ENCODE measurements around the gene RDH5.

The RDH5 gene

DNA sequence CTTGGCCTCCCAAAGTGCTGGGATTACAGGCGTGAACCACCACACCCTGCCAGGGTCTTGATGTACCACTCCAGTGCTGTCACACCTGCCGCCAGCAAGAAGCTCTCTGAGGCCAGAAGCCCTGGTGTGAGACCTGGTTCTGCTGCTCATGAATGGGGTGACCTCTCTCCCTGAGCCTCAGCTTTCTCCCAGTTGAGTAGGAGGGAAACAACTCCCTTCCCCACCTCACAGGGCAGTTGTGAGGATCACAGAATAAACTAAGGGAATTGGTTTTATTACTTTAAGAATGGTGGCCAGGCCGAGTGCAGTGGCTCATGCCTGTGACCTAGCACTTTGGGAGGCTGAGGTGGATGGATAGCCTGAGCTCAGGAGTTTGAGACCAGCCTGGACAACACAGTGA lies 14.4 kb downstream of the RDH5 start:
- Mint-ChIP-seq H3K27me3 (ENCODE audit: low read depth) (no peaks in the 10 kb centered on the region), H3K4me1 (ENCODE audit: low read depth) (peaks cover 33% of the 10 kb centered on the region), H3K9me3 (no peaks in the 10 kb centered on the region), H3K4me3 (no peak overlapping the region), H3K27ac (no peak overlapping the region), H3K36me3 (ENCODE audit: low read depth) (no peaks in the 10 kb centered on the region)
- no peak for DNase-seq (ENCODE audit: low spot score)

DNA sequence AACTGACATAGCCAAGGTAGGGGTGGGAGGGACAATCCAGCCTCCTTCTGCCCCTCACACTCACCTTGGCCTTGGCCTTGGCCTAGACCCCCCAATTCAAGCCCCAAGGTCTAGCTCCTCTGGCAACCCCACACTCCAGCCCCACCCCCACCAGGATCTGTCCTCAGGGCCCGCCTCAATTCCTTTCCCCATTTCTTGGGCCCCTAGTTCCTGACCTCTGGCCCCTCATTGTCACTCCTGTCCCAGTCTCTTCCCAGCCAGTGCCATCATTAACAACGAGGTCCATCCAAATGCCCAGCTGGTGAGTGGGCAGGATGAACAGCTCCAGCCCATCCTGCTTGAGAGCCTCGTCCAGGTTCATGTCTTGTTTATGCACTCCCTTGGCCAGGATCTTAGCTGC lies 15.9 kb downstream of the RDH5 start:
- Mint-ChIP-seq H3K27me3 (ENCODE audit: low read depth) (no peaks in the 10 kb centered on the region), H3K4me3 (no peak overlapping the region), H3K9me3 (no peaks in the 10 kb centered on the region), H3K27ac (no peak overlapping the region), H3K36me3 (ENCODE audit: low read depth) (no peaks in the 10 kb centered on the region), H3K4me1 (ENCODE audit: low read depth) (peaks cover 23% of the 10 kb centered on the region)
- no peak for DNase-seq (ENCODE audit: low spot score)

DNA sequence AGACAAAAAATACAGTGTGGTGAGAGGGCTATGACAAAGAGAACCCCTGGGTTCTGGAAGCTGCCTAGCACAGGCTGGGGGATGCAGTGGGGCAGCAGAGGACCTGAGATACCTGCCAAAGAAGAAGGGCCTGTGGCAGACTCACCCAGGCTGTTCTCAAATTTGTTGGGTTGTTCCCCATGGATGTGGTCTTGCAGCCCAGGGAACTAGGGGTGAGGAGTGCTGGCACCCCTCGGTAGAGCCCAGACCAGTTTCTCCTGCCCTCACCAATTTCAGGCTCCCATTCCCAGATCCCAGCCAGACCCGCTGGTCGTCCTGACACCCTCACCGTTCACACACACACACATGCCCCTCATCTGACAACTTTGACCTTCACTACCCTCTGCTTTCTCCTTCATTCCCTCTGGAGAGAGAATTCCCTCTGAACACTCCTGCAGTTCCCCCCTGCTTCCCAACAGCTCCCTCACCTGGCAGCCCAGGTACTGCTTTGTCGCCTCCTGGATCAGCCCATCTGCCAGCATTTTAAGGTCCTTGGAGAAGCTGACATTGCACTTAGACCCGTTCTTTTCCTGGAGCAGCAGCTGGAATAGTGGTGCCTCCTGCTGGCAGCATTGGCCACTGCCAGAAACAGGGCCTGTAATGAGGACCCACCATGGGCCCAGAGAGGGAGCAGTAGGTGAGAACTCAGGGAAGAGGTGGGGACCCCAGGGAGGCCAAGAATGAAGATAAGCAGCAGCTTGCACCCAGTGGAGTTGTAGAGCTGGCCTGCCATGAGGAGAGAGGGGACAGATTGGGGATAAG lies 16.8 kb downstream of the RDH5 start:
- Mint-ChIP-seq H3K36me3 (ENCODE audit: low read depth) (no peaks in the 10 kb centered on the region), H3K27ac (peak overlapping the region; percentile 86), H3K4me1 (ENCODE audit: low read depth) (peaks cover 27% of the 10 kb centered on the region), H3K27me3 (ENCODE audit: low read depth) (peaks cover 4% of the 10 kb centered on the region), H3K4me3 (peak overlapping the region; percentile 87), H3K9me3 (no peaks in the 10 kb centered on the region)
- peak; percentile 44 for DNase-seq (ENCODE audit: low spot score)

DNA sequence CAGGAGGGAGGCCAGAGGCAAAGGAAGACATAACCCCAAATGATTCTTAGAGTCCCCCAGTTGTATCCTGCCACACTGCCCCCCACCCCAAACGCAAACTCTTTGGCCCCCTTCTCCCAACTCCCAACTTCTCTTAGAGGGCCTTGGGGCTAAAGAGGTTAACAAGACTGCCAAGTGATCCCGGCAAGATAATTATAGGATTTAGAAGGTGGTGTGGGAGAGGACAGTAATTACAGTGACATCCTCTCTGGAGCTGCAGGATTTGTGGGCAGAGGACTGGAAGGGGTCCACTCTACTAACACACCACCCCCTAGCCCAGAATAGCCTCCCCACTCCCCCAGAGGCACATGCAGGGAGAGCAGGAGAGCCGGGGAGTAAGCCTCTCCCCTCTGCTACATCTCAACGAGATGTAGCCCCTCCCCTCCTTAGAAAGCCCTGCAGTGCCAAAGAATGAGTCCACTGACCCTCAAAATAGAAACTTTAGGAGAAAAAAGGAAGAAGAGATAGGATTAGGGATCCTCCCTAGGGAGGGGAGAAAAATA lies 17.5 kb downstream of the RDH5 start:
- Mint-ChIP-seq H3K4me3 (peak overlapping the region; percentile 87), H3K4me1 (ENCODE audit: low read depth) (peaks cover 32% of the 10 kb centered on the region), H3K27ac (peak overlapping the region; percentile 86), H3K9me3 (no peaks in the 10 kb centered on the region), H3K27me3 (ENCODE audit: low read depth) (peaks cover 5% of the 10 kb centered on the region), H3K36me3 (ENCODE audit: low read depth) (no peaks in the 10 kb centered on the region)
- DNase-seq (ENCODE audit: low spot score): no peak

DNA sequence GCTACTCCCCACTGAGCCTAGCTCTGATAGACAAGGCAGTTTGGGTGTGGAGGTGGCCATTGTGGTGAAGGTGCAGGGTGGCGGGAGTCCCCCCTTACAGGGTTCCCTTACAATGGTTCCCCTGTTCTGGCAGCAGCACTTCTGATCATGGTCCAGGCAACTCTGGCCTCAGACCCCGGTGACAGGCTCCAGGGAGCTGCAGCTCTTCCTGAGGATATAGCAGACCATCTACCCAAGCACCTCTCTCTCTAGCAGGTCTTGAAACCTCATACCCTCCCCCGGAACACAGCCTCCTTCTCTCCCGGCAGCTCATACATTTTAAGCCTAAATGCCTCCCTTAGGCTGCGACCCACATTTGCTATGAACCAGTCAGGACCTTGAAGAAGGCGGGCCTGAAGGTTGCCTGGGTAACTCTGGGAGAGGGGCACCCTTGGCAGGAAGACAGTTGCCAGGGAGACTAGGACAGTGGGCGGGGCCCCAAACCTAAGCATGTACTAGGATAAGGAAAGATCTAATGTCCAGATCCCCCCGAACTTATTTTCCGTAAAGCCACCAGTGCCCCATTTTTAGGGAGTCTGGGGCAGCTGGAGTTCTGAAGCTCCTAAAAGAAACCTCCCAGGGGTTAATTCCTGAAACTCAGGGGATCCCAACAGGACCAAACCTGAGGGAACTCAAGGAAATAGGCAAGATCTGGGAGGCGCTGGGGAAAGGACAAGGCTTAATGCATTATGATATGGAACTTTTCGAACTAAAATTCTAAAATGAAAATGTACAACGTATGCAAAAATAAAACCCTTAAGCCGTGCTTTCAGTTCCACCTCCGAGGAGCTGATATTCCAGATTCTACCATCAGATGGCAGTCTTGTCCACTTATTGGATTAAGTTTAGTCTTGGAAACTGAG lies 18.2 kb downstream of the RDH5 start:
- H3K9me3 Mint-ChIP-seq: no peaks in the 10 kb centered on the region
- peak overlapping the region; percentile 86 for H3K27ac Mint-ChIP-seq
- peak overlapping the region; percentile 87 for H3K4me3 Mint-ChIP-seq
- H3K4me1 Mint-ChIP-seq (ENCODE audit: low read depth): peaks cover 34% of the 10 kb centered on the region
- no peaks in the 10 kb centered on the region for H3K36me3 Mint-ChIP-seq (ENCODE audit: low read depth)
- DNase-seq (ENCODE audit: low spot score): peak; percentile 77
- H3K27me3 Mint-ChIP-seq (ENCODE audit: low read depth): peaks cover 5% of the 10 kb centered on the region

- no peak for DNase-seq (ENCODE audit: low spot score)
- H3K36me3 Mint-ChIP-seq (ENCODE audit: low read depth): no peaks in the 10 kb centered on the region
- peaks cover 5% of the 10 kb centered on the region for H3K27me3 Mint-ChIP-seq (ENCODE audit: low read depth)
- no peaks in the 10 kb centered on the region for H3K9me3 Mint-ChIP-seq
- H3K27ac Mint-ChIP-seq: no peak overlapping the region
- peaks cover 34% of the 10 kb centered on the region for H3K4me1 Mint-ChIP-seq (ENCODE audit: low read depth)
- peak overlapping the region; percentile 87 for H3K4me3 Mint-ChIP-seq
Observed at GRCh38 chr12:55739025-55739378, 18.8 kb downstream of the RDH5 start.

- H3K4me1 Mint-ChIP-seq (ENCODE audit: low read depth): peaks cover 51% of the 10 kb centered on the region
- no peak for DNase-seq (ENCODE audit: low spot score)
- H3K4me3 Mint-ChIP-seq: peak overlapping the region; percentile 83
- no peaks in the 10 kb centered on the region for H3K9me3 Mint-ChIP-seq
- peaks cover 5% of the 10 kb centered on the region for H3K27me3 Mint-ChIP-seq (ENCODE audit: low read depth)
- H3K36me3 Mint-ChIP-seq (ENCODE audit: low read depth): peaks cover 4% of the 10 kb centered on the region
- H3K27ac Mint-ChIP-seq: peak overlapping the region; percentile 74
Observed at GRCh38 chr12:55741931-55742680, 21.9 kb downstream of the RDH5 start.

DNA sequence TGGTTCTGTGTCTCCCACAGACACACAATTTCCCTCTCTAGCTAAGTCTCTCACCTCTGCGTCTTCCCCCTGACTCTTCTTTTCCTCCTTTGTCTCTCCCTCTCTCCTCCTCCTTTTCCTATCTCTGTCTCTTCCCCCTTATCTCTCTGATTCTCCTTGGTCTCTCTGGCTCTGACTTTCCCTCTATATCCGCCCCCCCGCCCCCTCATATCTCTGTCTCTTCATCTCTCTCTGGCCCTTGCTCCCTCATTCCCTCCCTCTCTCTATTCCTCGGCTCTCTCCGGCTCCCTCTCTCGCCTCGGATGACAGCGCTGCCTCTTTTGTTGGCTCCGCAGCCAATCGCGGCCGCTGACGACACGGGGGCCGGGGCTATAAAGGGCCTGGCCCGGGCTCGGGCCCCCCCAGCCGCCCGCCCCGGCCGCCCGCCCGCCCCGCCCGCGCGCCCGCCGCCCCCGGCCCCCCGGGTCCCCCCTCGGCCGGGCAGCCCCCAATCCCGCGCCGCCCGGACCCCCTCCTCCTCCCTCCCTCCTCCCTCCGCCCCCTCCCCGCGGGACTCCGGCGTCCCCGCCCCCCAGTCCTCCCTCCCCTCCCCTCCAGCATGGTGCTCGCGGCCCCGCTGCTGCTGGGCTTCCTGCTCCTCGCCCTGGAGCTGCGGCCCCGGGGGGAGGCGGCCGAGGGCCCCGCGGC lies 22.7 kb downstream of the RDH5 start, which contains the start of gene GDF11:
TSS of gene GDF11 (plus strand) at position 404 of the 687 bp plus-strand sequence. CDS start at position 599, 195 bp downstream.
- Mint-ChIP-seq H3K36me3 (ENCODE audit: low read depth) (peaks cover 4% of the 10 kb centered on the region), H3K9me3 (no peaks in the 10 kb centered on the region), H3K27ac (peak within 1 kb of the TSS; percentile 74), H3K4me3 (peak within 1 kb of the TSS; percentile 94), H3K27me3 (ENCODE audit: low read depth) (peaks cover 5% of the 10 kb centered on the region), H3K4me1 (ENCODE audit: low read depth) (peaks cover 46% of the 10 kb centered on the region)
- peak; percentile 77 for DNase-seq (ENCODE audit: low spot score)

DNA sequence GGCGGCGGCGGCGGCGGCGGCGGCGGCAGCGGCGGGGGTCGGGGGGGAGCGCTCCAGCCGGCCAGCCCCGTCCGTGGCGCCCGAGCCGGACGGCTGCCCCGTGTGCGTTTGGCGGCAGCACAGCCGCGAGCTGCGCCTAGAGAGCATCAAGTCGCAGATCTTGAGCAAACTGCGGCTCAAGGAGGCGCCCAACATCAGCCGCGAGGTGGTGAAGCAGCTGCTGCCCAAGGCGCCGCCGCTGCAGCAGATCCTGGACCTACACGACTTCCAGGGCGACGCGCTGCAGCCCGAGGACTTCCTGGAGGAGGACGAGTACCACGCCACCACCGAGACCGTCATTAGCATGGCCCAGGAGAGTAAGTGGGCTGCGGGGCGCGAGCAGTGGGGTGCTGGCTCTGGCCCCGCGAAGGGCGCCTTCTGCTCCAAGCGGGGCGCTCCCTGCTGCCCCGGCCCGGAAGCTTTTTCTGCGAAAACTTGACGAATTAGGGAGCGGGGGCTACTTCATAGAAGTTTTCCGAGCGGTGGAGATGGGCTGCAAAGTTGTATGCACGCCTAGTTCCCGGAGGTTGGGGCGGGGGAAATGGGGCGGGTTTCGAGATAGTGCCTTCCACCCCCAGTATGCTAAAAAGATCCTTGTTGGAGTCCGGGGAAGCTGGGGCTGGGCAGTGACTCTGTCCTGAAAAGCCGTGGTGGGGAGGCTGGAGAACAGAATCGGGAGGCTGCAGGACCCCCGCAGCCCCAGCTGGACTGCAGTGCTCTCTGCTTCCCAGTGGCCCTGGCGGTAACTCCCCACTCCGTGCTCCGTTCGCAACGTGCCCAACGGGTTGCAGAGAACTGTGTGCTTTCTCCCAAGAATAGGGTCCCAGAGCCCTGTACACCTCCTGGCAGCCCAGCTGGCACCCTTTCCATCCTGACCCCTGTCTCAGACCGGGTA lies 23.5 kb downstream of the RDH5 start:
- peak overlapping the region; percentile 94 for H3K4me3 Mint-ChIP-seq
- no peaks in the 10 kb centered on the region for H3K9me3 Mint-ChIP-seq
- peak; percentile 38 for DNase-seq (ENCODE audit: low spot score)
- H3K27ac Mint-ChIP-seq: peak overlapping the region; percentile 37
- peaks cover 5% of the 10 kb centered on the region for H3K27me3 Mint-ChIP-seq (ENCODE audit: low read depth)
- H3K36me3 Mint-ChIP-seq (ENCODE audit: low read depth): peaks cover 4% of the 10 kb centered on the region
- H3K4me1 Mint-ChIP-seq (ENCODE audit: low read depth): peaks cover 40% of the 10 kb centered on the region

- Mint-ChIP-seq H3K4me1 (ENCODE audit: low read depth) (peaks cover 37% of the 10 kb centered on the region), H3K27ac (peak overlapping the region; percentile 34), H3K27me3 (ENCODE audit: low read depth) (peaks cover 5% of the 10 kb centered on the region), H3K4me3 (peak overlapping the region; percentile 94), H3K36me3 (ENCODE audit: low read depth) (peaks cover 9% of the 10 kb centered on the region), H3K9me3 (no peaks in the 10 kb centered on the region)
- no peak for DNase-seq (ENCODE audit: low spot score)
Observed at GRCh38 chr12:55744340-55745030, 24.3 kb downstream of the RDH5 start.

DNA sequence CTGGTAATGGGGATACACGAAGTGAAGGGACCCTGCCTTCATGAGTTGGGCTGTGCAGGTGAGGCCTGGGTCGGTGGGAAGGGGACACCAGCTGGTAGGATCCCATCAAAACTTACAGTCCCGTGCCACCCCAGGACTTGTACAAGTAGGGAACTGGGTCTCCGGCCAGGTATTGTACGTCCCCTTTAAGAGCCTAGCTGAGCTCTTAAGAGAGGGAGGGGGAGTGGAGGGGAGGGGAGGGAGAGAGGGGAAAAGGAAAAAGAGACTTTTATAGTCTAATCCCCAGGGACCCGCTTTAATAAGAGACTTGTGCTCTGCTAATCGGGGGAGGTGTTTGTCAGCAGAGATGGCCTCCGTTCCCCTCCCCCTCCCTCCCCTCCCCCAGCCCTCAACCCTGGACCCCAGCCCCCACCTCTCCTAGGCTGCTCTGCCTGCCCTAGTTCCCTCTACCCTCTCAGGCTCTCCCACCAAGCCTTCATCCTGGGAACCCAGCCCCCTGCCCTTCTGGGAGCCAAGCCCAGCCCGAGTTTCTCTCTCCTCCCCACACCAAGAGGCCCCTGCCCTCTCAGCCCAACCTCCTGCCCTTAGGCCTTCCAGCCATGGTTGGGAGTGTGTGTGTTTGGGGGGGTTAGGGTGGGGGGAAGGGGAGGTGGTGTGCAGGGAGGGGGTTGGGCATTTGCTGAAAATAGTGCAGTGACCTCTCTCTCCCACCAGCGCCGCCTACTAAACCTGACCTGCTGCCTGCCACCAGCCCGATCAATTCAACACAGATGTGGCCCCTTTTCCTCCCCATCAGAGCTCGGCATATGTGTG lies 25.4 kb downstream of the RDH5 start:
- Mint-ChIP-seq H3K4me1 (ENCODE audit: low read depth) (peaks cover 37% of the 10 kb centered on the region), H3K36me3 (ENCODE audit: low read depth) (peaks cover 12% of the 10 kb centered on the region), H3K27me3 (ENCODE audit: low read depth) (peaks cover 5% of the 10 kb centered on the region), H3K27ac (no peak overlapping the region), H3K4me3 (peak overlapping the region; percentile 94), H3K9me3 (no peaks in the 10 kb centered on the region)
- no peak for DNase-seq (ENCODE audit: low spot score)

All from T-helper 2 cell treated with Interferon-gamma antibody and Interleukin-4, amounts not matched to agents 5 μg/mL and 100 μg/mL, for 36 hours (primary cell).